ENCODE measurements around the gene MAST4. TPM values are rescaled to one million over a fixed set of nuclear protein-coding genes. Genes with fewer than 3 reads are reported as not detected.

MAST4 gene
- total RNA-seq, 1 donor from 2014 or later = 19.1 TPM

- DNase-seq (ENCODE audit: low read depth) = no peak
- no peak for TF ChIP-seq CTCF (IDR thresholded peaks at IDR 0.05; ENCODE audit: insufficient read depth, low read length, poor library complexity, severe bottlenecking)
- H3K4me3 ChIP-seq (ENCODE audit: low read depth, low read length) = no peak overlapping the region
- H3K27me3 ChIP-seq (ENCODE audit: control insufficient read depth, insufficient read depth, low read length) = no peaks in the 10 kb centered on the region
- no peaks in the 10 kb centered on the region for H3K36me3 ChIP-seq (ENCODE audit: control insufficient read depth, insufficient read depth, low read length)
Measured at GRCh38 chr5:67178966-67179365, 582.8 kb downstream of the MAST4 start.

GRCh38 chr5:67179697-67180361 is 583.6 kb downstream of the MAST4 start:
- Histone ChIP-seq H3K27me3 (ENCODE audit: control insufficient read depth, insufficient read depth, low read length) (no peaks in the 10 kb centered on the region), H3K4me3 (ENCODE audit: low read depth, low read length) (no peak overlapping the region), H3K36me3 (ENCODE audit: control insufficient read depth, insufficient read depth, low read length) (no peaks in the 10 kb centered on the region)
- TF ChIP-seq CTCF (IDR thresholded peaks at IDR 0.05; ENCODE audit: insufficient read depth, low read length, poor library complexity, severe bottlenecking) = no peak
- DNase-seq (ENCODE audit: low read depth) = no peak

- no peak for TF ChIP-seq CTCF (IDR thresholded peaks at IDR 0.05; ENCODE audit: insufficient read depth, low read length, poor library complexity, severe bottlenecking)
- Histone ChIP-seq H3K36me3 (ENCODE audit: control insufficient read depth, insufficient read depth, low read length) (no peaks in the 10 kb centered on the region), H3K4me3 (ENCODE audit: low read depth, low read length) (no peak overlapping the region), H3K27me3 (ENCODE audit: control insufficient read depth, insufficient read depth, low read length) (no peaks in the 10 kb centered on the region)
- no peak for DNase-seq (ENCODE audit: low read depth)
Measured at GRCh38 chr5:67181648-67182221, 585.5 kb downstream of the MAST4 start.

GRCh38 chr5:67182301-67182790 is 586.2 kb downstream of the MAST4 start:
- TF ChIP-seq CTCF (IDR thresholded peaks at IDR 0.05; ENCODE audit: insufficient read depth, low read length, poor library complexity, severe bottlenecking) = no peak
- DNase-seq (ENCODE audit: low read depth) = peak; percentile 53
- Histone ChIP-seq H3K36me3 (ENCODE audit: control insufficient read depth, insufficient read depth, low read length) (no peaks in the 10 kb centered on the region), H3K4me3 (ENCODE audit: low read depth, low read length) (no peak overlapping the region), H3K27me3 (ENCODE audit: control insufficient read depth, insufficient read depth, low read length) (no peaks in the 10 kb centered on the region)

GRCh38 chr5:67183859-67184258 is 587.7 kb downstream of the MAST4 start:
- TF ChIP-seq CTCF (IDR thresholded peaks at IDR 0.05; ENCODE audit: insufficient read depth, low read length, poor library complexity, severe bottlenecking) = no peak
- H3K4me3 ChIP-seq (ENCODE audit: low read depth, low read length) = no peak overlapping the region
- no peaks in the 10 kb centered on the region for H3K27me3 ChIP-seq (ENCODE audit: control insufficient read depth, insufficient read depth, low read length)

More at GRCh38 chr5:67183859-67184258, 587.7 kb downstream of the MAST4 start:
- no peak for DNase-seq (ENCODE audit: low read depth)
- H3K36me3 ChIP-seq (ENCODE audit: control insufficient read depth, insufficient read depth, low read length) = no peaks in the 10 kb centered on the region

All from kidney epithelial cell (primary cell).